Activated naive CD8-positive, alpha-beta T cell treated with anti-CD3 and anti-CD28 coated beads, Interleukin-2, amount 50 U/mL, for 16 hours (primary cell): ENCODE measurements around the gene ZNF8.
A peak's percentile ranks its signal among the peaks of the same experiment; 100 is the strongest.
"Not testable (repeated sequence)": the region's sequence is repeated elsewhere in the genome, so short reads cannot be mapped to it uniquely, and the experiment has no call there.

Experiments used
- DNase-seq: peaks from one replicate; pipeline ENCODE4 v3.0.0-alpha.2; 2020; ENCODE audit warnings: low read depth, low spot score

ZNF8 gene

DNA sequence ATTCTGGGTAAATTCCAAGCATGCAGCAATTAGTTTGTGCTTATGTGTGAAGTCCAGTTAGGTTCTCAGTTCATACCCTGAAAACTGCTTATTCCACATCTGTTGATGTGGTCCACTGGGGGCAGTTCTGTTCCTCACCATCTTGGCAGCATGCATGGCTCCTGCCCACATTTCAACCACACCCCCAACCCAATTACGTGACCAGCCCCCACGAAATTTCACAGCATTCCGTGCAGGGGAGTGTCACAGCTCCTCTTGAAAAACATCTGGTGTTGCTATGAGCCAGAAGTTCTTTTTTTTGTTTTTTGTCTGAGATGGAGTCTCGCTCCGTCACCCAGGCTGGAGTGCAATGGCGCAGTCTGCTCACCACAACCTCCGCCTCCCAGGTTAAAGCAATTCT, 17.3 kb downstream of the ZNF8 start:
- DNase-seq, result no peak

- no peak for DNase-seq
These were observed 21.9 kb downstream of the ZNF8 start for GRCh38 chr19:58300620-58301019.

- DNase-seq, result no peak
These were observed 25.5 kb downstream of the ZNF8 start for GRCh38 chr19:58304255-58304654.

DNA sequence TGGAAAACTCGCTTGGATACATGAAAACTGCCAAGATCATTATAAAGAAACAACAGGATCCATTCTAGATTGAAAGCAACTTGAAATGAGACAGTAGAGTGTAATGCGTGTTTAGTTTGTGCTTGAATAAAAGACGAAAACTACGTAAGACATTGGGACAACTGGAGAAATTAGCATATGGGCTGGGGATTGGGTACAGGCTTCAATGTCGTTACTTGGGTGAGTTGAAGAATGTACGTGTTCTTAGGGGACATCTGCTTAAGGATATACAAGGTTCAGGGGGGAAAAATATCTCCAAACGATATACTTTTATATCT, 26.0 kb downstream of the ZNF8 start:
- DNase-seq, result no peak

- DNase-seq, result peak; percentile 84
These were observed 26.5 kb downstream of the ZNF8 start, which contains the start of gene ERVK3-1 for GRCh38 chr19:58305065-58305931. ERVK3-1 (plus strand) TSS chr19:58305377; CDS start chr19:58312169, 6,792 bp downstream.

DNA sequence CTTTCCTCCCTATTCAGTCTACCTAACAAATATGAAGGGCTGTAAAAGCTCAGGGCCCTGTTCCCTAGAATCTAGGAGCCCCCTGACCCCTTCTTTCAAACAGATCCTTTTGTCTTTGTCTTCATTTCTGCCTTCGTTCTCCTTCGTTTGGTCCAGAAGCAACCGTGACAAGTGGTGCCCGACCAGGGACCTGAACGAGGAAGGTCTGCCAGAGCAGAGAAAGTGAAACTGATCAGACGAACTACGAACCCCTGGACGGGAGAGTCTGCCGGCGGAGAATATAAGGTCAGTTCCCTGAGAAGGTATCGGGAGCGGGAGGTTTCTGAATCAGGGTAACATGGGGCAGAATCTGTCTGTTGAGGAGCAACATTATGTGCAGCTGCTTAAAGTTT, 27.2 kb downstream of the ZNF8 start:
- no peak for DNase-seq

DNA sequence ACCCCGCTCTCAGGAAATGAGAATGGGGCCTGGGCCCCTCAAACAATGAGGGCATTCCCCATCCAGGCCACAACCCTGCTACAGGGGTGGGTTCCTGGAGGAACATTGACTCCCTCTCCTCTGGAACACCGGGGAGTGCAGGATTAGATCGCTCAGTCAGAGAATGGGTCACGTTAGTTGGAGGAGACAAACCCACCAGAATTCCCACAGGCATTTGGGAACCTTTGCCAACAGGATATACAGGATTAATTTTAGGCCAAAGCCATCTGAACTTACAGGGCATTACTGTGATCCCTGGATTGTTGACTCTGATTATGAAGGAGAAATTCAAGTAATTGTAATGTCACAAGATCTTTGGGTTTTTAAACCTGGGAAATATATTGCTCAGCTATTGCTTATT, 29.0 kb downstream of the ZNF8 start:
- DNase-seq, result no peak

DNA sequence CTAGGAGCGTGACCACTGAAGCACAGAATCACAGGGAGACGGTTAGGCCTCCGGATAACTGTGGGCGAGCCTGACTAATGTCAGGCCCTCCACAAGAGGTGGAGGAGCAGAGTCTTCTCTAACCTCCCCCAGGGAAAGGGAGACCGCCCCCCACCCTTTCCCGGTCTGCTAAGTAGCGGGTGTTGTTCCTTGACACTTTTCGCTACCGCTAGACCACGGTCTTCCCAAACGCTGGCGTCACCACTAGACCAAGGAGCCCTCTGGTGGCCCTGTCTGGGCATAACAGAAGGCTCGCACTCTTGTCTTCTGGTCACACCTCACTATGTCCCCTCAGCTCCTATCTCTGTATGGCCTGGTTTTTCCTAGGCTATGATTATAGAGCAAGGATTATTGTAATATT, 31.9 kb downstream of the ZNF8 start:
- not testable (repeated sequence) for DNase-seq

- no peak for DNase-seq
These were observed 32.6 kb downstream of the ZNF8 start for GRCh38 chr19:58311345-58311865.

- no peak for DNase-seq
These were observed 36.8 kb downstream of the ZNF8 start for GRCh38 chr19:58315580-58315979.

GRCh38 chr19:58317476-58318072, 38.8 kb downstream of the ZNF8 start:
- DNase-seq, result no peak

GRCh38 chr19:58318297-58318696, 39.5 kb downstream of the ZNF8 start:
- DNase-seq, result no peak

DNA sequence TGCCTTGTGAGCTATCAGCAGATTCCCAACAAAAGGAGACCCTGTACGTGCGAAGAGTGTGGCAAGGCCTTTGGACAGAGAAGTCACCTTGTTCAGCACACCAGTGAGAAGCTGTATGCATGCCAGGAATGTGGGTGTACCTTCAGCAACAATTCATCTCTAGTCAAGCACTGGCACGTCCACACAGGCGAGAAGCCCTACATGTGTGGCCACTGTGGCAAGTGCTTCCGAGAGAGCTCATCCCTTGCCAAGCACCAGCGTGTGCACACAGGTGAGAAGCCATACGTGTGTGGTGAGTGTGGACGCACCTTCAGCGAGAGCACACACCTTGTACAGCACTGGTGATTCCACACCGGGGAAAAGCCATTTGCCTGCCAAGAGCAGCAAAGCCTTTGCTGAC, 40.5 kb downstream of the ZNF8 start:
- DNase-seq, result no peak

- DNase-seq, result no peak
These were observed 46.7 kb downstream of the ZNF8 start for GRCh38 chr19:58325311-58326022.

DNA sequence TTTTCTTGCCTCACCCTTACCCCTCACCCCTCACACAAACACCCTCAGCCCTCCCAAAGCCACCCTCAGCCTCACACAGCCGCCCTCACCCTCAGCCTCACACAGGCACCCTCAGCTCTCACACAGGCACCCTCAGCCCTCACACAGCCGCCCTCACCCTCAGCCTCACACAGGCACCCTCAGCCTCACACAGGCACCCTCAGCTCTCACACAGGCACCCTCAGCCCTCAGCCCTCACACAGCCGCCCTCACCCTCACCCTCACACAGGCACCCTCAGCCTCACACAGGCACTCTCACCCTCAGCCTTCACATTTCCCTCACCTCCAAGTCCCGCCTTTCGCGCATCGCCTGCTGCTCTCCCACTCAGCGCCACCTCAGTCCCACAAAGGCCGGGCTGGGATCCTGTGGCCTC, 47.8 kb downstream of the ZNF8 start:
- DNase-seq, result no peak

DNA sequence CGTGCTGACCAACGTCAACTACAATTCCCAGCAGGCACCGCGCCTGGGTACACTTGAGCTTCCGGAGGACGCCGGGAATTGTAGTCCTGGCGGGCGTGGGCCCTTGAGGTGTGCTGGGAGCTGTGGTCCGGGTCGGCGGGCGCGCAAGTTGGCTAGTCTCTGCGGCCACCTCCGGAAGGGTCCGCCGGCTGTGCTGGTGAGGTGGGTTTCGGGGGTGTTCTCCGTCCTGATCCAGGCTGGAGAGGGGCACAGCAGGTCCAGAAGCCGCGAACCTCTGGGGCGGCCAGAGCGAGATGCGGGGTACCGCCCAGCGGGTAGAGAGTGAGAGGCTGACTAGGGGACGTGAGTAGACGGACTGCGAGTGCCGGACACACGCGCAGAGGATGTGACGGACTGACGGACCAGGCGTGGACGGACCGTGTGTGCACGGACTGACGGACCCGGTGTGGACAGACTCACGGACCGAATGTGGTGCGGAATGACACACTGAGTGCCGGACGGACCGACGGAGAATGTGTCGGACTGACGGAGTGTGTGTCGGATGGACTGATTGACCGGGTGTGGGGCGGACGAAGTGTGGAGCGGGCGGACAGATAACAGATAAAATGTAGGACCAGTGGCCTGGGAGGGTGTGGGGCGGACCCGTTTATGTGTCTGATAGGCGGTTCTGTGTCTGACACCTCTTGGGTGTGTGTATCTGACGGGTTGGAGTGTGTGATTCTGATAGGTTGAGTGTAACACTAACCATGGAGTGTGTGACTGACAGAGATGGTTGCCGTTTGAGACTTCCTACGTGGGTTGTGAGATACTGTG, 48.4 kb downstream of the ZNF8 start, which contains the start of gene ZSCAN22:
ZSCAN22 (plus strand) TSS at position 81 of the 813 bp plus-strand sequence. CDS start 7,809 bp downstream, outside the sequence.
- DNase-seq, result peak; percentile 67

- DNase-seq, result no peak
These were observed 50.2 kb downstream of the ZNF8 start for GRCh38 chr19:58328999-58329398.

GRCh38 chr19:58330458-58330857, 51.7 kb downstream of the ZNF8 start:
- no peak for DNase-seq

GRCh38 chr19:58332697-58333096, 53.9 kb downstream of the ZNF8 start:
- DNase-seq, result no peak

DNA sequence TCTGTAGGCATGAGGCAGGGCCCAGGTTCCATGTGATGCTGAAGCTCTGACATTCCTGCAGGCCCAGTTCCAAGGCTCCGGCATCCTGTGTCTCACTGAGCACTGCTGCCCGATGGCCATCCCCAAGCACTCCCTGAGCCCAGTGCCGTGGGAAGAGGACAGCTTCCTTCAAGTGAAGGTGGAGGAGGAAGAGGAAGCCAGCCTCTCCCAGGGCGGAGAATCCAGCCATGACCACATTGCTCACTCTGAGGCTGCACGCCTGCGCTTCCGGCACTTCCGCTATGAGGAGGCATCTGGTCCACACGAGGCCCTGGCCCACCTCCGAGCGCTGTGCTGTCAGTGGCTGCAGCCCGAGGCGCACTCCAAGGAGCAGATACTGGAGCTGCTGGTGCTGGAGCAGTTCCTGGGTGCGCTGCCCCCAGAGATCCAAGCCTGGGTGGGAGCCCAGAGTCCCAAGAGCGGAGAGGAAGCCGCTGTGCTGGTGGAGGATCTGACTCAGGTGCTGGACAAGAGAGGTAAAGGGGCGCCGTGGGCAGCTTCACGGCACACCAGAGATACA, 56.0 kb downstream of the ZNF8 start:
- no peak for DNase-seq

GRCh38 chr19:58335630-58336029, 56.9 kb downstream of the ZNF8 start:
- DNase-seq, result no peak
